ENCODE measurements around the gene P2RX4. TPM values are rescaled to one million over a fixed set of nuclear protein-coding genes. Genes with fewer than 3 reads are reported as not detected.

Gene P2RX4
- total RNA-seq, 1 donor from 2014 or later, result 20.7 TPM

GRCh38 chr12:121245951-121246350 is 36.0 kb downstream of the P2RX4 start:
- H3K27ac Mint-ChIP-seq (ENCODE audit: unreplicated experiment), result no peak overlapping the region
- H3K36me3 Mint-ChIP-seq (ENCODE audit: low read depth), result peaks cover 30% of the 10 kb centered on the region
- no peak for DNase-seq (ENCODE audit: low spot score)
- TF ChIP-seq, protein P1, sequence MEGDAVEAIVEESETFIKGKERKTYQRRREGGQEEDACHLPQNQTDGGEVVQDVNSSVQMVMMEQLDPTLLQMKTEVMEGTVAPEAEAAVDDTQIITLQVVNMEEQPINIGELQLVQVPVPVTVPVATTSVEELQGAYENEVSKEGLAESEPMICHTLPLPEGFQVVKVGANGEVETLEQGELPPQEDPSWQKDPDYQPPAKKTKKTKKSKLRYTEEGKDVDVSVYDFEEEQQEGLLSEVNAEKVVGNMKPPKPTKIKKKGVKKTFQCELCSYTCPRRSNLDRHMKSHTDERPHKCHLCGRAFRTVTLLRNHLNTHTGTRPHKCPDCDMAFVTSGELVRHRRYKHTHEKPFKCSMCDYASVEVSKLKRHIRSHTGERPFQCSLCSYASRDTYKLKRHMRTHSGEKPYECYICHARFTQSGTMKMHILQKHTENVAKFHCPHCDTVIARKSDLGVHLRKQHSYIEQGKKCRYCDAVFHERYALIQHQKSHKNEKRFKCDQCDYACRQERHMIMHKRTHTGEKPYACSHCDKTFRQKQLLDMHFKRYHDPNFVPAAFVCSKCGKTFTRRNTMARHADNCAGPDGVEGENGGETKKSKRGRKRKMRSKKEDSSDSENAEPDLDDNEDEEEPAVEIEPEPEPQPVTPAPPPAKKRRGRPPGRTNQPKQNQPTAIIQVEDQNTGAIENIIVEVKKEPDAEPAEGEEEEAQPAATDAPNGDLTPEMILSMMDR (IDR thresholded peaks at IDR 0.05), result no peak
- H3K27me3 Mint-ChIP-seq (ENCODE audit: low read depth), result no peaks in the 10 kb centered on the region
- no peaks in the 10 kb centered on the region for H3K9me3 Mint-ChIP-seq (ENCODE audit: low read depth)
- H3K4me3 Mint-ChIP-seq (ENCODE audit: unreplicated experiment), result no peak overlapping the region
- peaks cover 6% of the 10 kb centered on the region for H3K4me1 Mint-ChIP-seq (ENCODE audit: low read depth)

GRCh38 chr12:121246893-121247557 is 37.1 kb downstream of the P2RX4 start:
- H3K4me1 Mint-ChIP-seq (ENCODE audit: low read depth), result no peaks in the 10 kb centered on the region
- TF ChIP-seq, protein P1 (IDR thresholded peaks at IDR 0.05), result no peak
- no peaks in the 10 kb centered on the region for H3K27me3 Mint-ChIP-seq (ENCODE audit: low read depth)
- no peaks in the 10 kb centered on the region for H3K9me3 Mint-ChIP-seq (ENCODE audit: low read depth)
- no peak overlapping the region for H3K27ac Mint-ChIP-seq (ENCODE audit: unreplicated experiment)
- peaks cover 34% of the 10 kb centered on the region for H3K36me3 Mint-ChIP-seq (ENCODE audit: low read depth)
- H3K4me3 Mint-ChIP-seq (ENCODE audit: unreplicated experiment), result no peak overlapping the region
- DNase-seq (ENCODE audit: low spot score), result no peak

DNA sequence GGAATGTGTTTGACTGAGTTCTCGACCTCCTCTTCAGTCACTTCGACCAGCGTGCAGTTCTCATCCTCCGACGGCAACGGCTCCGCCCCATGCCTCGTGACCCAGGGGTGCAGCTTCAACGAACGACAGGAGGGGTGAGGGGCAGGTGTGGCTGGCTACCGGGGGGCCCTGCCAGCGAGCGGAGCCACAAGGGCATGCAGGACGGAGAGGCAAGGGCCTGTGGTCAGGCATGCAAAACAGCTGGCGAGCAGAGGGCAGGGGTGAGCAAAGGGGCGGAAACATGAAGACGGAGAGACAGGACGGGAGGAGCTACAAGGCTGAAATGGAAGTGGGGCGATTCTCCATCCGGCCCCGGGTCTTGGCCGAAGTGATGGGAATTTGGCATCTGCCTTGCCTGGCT is 38.7 kb downstream of the P2RX4 start:
- Mint-ChIP-seq H3K27ac (ENCODE audit: unreplicated experiment) (no peak overlapping the region), H3K27me3 (ENCODE audit: low read depth) (no peaks in the 10 kb centered on the region), H3K4me3 (ENCODE audit: unreplicated experiment) (no peak overlapping the region), H3K4me1 (ENCODE audit: low read depth) (no peaks in the 10 kb centered on the region), H3K36me3 (ENCODE audit: low read depth) (peaks cover 41% of the 10 kb centered on the region), H3K9me3 (ENCODE audit: low read depth) (no peaks in the 10 kb centered on the region)
- no peak for DNase-seq (ENCODE audit: low spot score)
- TF ChIP-seq, protein P1 (IDR thresholded peaks at IDR 0.05), result no peak

GRCh38 chr12:121250359-121250758 is 40.4 kb downstream of the P2RX4 start:
- Mint-ChIP-seq H3K27me3 (ENCODE audit: low read depth) (no peaks in the 10 kb centered on the region), H3K27ac (ENCODE audit: unreplicated experiment) (no peak overlapping the region), H3K4me1 (ENCODE audit: low read depth) (no peaks in the 10 kb centered on the region), H3K9me3 (ENCODE audit: low read depth) (no peaks in the 10 kb centered on the region), H3K36me3 (ENCODE audit: low read depth) (peaks cover 49% of the 10 kb centered on the region), H3K4me3 (ENCODE audit: unreplicated experiment) (no peak overlapping the region)
- DNase-seq (ENCODE audit: low spot score), result no peak
- TF ChIP-seq, protein P1 (IDR thresholded peaks at IDR 0.05), result no peak

DNA sequence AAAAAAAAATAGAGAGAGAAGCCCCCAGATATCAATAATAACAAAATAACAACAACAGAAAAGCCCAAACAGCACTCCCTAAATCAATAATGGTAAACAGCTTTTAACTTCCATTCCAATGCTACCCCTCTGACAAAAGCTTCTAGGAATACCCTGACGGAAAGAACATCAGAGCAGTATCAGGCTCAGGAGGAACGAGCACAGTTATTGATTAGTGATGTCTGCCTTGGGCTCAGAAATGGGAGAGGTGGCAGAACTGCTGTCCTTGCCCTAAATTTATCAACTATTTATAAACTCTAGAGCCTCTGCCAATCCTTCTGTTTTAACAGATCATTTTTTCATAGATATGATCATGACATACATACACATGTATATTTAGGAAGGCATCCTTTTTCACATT is 41.9 kb downstream of the P2RX4 start:
- Mint-ChIP-seq H3K36me3 (ENCODE audit: low read depth) (peaks cover 54% of the 10 kb centered on the region), H3K27me3 (ENCODE audit: low read depth) (no peaks in the 10 kb centered on the region), H3K4me3 (ENCODE audit: unreplicated experiment) (no peak overlapping the region), H3K4me1 (ENCODE audit: low read depth) (no peaks in the 10 kb centered on the region), H3K9me3 (ENCODE audit: low read depth) (no peaks in the 10 kb centered on the region), H3K27ac (ENCODE audit: unreplicated experiment) (no peak overlapping the region)
- TF ChIP-seq, protein P1 (IDR thresholded peaks at IDR 0.05), result no peak
- no peak for DNase-seq (ENCODE audit: low spot score)
